SU-DHL-6 (cell line): ENCODE data around the gene PRRG4.
"Not testable (repeated sequence)": the region's sequence is repeated elsewhere in the genome, so short reads cannot be mapped to it uniquely, and the experiment has no call there.

Source experiments
- H2AFZ ChIP-seq: fragments of 200-600 bp; sonication (generic); 2 replicates; pipeline ENCODE4 v1.6.1; 2014; ENCODE audit warnings: low read depth, mild to moderate bottlenecking, moderate library complexity, mixed read lengths, antibody characterized with exemption, low read length; ENCODE audit not compliant: severe bottlenecking
- H3F3A ChIP-seq: fragments of 200-600 bp; shearing (Covaris generic); 2 replicates; pipeline ENCODE4 v1.6.0; 2016; ENCODE audit warnings: antibody characterized with exemption, mild to moderate bottlenecking; ENCODE audit not compliant: insufficient read depth
- H3K27ac ChIP-seq: fragments of 200-600 bp; sonication (generic); 2 replicates; pipeline ENCODE4 v1.5.1; 2016; ENCODE audit warnings: low read depth, mild to moderate bottlenecking, low read length, moderate library complexity, mixed read lengths
- H3K27me3 ChIP-seq: fragments of 200-600 bp; sonication (generic), shearing (Covaris generic); 2 replicates; pipeline ENCODE4 v1.6.0; 2014; ENCODE audit warnings: mild to moderate bottlenecking, low read length
- H3K36me3 ChIP-seq: fragments of 200-600 bp; sonication (generic); 2 replicates; pipeline ENCODE4 v1.6.1; 2014; ENCODE audit warnings: mild to moderate bottlenecking, low read length, mixed read lengths
- H3K4me2 ChIP-seq: fragments of 300-600, 200-600 bp; shearing (Covaris generic), sonication (generic); 2 replicates; pipeline ENCODE4 v1.6.0; 2014; ENCODE audit warnings: low read length, low read depth, mild to moderate bottlenecking; ENCODE audit not compliant: poor library complexity, severe bottlenecking
- H3K4me3 ChIP-seq: fragments of 200-600 bp; sonication (generic); 2 replicates; pipeline ENCODE4 v1.5.1; 2014; ENCODE audit warnings: antibody characterized with exemption, low read length, mild to moderate bottlenecking, mixed read lengths; ENCODE audit not compliant: insufficient read depth, poor library complexity, severe bottlenecking
- H3K79me2 ChIP-seq: fragments of 200-600 bp; sonication (generic); 2 replicates; pipeline ENCODE4 v1.6.1; 2014; ENCODE audit warnings: mild to moderate bottlenecking, low read length, moderate library complexity; ENCODE audit not compliant: insufficient read depth
- H3K9ac ChIP-seq: fragments of 200-600 bp; sonication (generic); 2 replicates; pipeline ENCODE4 v1.7.0; 2014; ENCODE audit warnings: mild to moderate bottlenecking, low read length
- H3K9me2 ChIP-seq: fragments of 200-600 bp; sonication (generic); replicated peaks from 2 replicates; pipeline ENCODE4 v1.6.1; 2014; ENCODE audit warnings: low read length; ENCODE audit not compliant: insufficient read depth
- H3K9me3 ChIP-seq: fragments of 200-600 bp; sonication (generic); 2 replicates; pipeline ENCODE4 v1.6.1; 2014; ENCODE audit warnings: low read length, mixed read lengths; ENCODE audit not compliant: insufficient read depth
- H4K20me1 ChIP-seq: fragments of 200-600 bp; sonication (generic); 2 replicates; pipeline ENCODE4 v1.6.1; 2014; ENCODE audit warnings: low read depth, mild to moderate bottlenecking, antibody characterized with exemption, low read length, moderate library complexity, mixed read lengths
- EZH2phosphoT487 ChIP-seq: fragments of 200-600 bp; sonication (generic), shearing (Covaris generic); conservative IDR thresholded peaks from 2 replicates; pipeline ENCODE4 v1.6.1; 2018; ENCODE audit warnings: mild to moderate bottlenecking, antibody characterized with exemption, low read length, moderate library complexity, mixed read lengths
- TF ChIP-seq, protein P1 (sequence below): fragments of 200-600 bp; sonication (generic); IDR thresholded peaks from one replicate; pipeline ENCODE4 v1.5.1; 2017; ENCODE audit warnings: antibody characterized with exemption, mild to moderate bottlenecking, low read length, moderate library complexity; ENCODE audit not compliant: insufficient read depth, poor library complexity, severe bottlenecking

PRRG4 gene

DNA sequence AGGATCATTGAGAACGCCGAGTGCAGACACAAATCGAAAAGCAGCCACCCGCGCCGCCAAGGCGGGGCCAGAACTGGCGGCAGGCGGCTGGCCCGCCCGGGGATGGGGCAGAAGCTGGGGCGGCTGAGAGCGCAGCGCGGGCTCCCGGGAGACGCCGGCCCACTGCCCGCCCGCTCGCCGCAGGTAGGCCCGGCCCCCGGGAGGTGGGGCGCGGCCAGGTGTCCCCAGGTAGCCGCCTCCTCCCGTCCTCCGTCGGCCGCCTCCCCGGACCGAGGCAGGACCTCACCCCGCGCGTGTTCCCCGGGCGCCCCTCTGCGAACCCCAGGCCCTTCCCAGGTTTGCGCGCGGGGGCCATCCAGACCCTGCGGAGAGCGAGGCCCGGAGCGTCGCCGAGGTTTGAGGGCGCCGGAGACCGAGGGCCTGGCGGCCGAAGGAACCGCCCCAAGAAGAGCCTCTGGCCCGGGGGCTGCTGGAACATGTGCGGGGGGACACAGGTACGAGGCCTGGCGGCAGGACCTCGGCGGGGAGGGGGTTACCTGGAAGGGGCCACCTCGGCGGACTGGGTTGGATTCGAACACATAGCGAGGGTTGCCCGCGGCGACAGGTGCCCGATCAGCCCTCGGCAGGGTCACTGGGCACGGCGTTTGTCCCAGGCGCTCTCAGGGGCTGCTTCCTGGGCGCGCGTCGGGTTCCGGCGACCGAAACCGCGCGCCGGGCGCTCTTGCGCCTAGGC is at the start of gene PRRG4:
Gene PRRG4, plus strand, starts transcription at position 248 of the 733 bp plus-strand sequence. CDS start 603 bp downstream, outside the sequence.
- Histone ChIP-seq H3K27ac (no peak within 1 kb of the TSS), H3K9me3 (no peaks in the 10 kb centered on the region), H2AFZ (no peak within 1 kb of the TSS), H3K4me3 (peak within 1 kb of the TSS; percentile 42), H3K27me3 (no peaks in the 10 kb centered on the region), H3K79me2 (no peaks in the 10 kb centered on the region), H3F3A (no peaks in the 10 kb centered on the region), H4K20me1 (no peaks in the 10 kb centered on the region), H3K9me2 (no peaks in the 10 kb centered on the region), H3K9ac (no peak within 1 kb of the TSS), H3K4me2 (peak within 1 kb of the TSS; percentile 52), H3K36me3 (no peaks in the 10 kb centered on the region)
- TF ChIP-seq, protein P1, sequence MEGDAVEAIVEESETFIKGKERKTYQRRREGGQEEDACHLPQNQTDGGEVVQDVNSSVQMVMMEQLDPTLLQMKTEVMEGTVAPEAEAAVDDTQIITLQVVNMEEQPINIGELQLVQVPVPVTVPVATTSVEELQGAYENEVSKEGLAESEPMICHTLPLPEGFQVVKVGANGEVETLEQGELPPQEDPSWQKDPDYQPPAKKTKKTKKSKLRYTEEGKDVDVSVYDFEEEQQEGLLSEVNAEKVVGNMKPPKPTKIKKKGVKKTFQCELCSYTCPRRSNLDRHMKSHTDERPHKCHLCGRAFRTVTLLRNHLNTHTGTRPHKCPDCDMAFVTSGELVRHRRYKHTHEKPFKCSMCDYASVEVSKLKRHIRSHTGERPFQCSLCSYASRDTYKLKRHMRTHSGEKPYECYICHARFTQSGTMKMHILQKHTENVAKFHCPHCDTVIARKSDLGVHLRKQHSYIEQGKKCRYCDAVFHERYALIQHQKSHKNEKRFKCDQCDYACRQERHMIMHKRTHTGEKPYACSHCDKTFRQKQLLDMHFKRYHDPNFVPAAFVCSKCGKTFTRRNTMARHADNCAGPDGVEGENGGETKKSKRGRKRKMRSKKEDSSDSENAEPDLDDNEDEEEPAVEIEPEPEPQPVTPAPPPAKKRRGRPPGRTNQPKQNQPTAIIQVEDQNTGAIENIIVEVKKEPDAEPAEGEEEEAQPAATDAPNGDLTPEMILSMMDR, result no peak

DNA sequence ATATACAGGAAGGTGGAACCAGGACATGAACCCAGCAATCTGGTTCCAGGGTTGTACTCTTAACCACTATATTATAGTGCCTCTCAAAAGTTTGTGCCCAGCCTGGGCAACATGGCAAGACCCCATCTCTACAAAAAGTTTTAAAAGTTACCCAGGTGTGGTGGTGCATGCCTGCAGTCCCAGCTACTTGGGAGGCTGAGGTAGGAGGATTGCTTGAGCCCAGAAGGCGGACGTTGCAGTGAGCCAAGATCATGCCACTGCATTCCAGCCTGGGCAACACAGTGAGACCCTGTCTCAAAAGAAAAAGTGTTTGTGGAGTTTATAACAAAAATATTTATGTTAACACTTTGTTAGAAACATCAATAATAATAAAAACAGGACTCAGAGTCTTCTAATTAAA is 48.9 kb upstream of the PRRG4 start:
- H2AFZ ChIP-seq, H3K9ac ChIP-seq, H3K9me3 ChIP-seq, H3K79me2 ChIP-seq, H3F3A ChIP-seq, H4K20me1 ChIP-seq, H3K4me2 ChIP-seq, H3K27me3 ChIP-seq, H3K27ac ChIP-seq, H3K36me3 ChIP-seq, H3K4me3 ChIP-seq, H3K9me2 ChIP-seq: not testable (repeated sequence)

DNA sequence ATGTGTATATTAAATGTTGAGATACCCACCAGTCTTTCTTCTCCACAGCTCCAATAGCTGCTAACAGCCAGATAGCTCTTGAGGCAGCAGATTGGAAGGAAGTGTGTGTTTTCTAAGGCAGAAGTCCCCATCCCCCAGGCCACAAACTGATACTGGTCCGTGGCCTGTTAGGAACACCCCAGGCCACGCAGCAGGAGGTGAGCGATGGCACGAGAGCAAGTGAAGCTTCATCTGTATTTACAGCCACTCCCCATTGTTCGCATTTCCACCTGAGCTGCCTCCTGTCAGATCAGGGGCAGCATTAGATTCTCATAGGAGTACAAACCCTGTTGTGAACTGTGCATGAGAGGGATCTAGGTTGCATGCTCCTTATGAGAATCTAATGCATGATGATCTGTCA is 48.0 kb upstream of the PRRG4 start:
- no peaks in the 10 kb centered on the region for H3K79me2 ChIP-seq
- no peaks in the 10 kb centered on the region for H4K20me1 ChIP-seq
- no peaks in the 10 kb centered on the region for H3K9me2 ChIP-seq
- no peaks in the 10 kb centered on the region for H3K27me3 ChIP-seq
- no peaks in the 10 kb centered on the region for H3K36me3 ChIP-seq
- H3F3A ChIP-seq, result no peaks in the 10 kb centered on the region
- TF ChIP-seq, protein P1, result no peak
- no peak for TF ChIP-seq EZH2phosphoT487
- no peak overlapping the region for H3K27ac ChIP-seq
- H3K9ac ChIP-seq, result no peak overlapping the region
- no peak overlapping the region for H2AFZ ChIP-seq
- H3K9me3 ChIP-seq, result no peaks in the 10 kb centered on the region
- no peak overlapping the region for H3K4me2 ChIP-seq
- no peak overlapping the region for H3K4me3 ChIP-seq

DNA sequence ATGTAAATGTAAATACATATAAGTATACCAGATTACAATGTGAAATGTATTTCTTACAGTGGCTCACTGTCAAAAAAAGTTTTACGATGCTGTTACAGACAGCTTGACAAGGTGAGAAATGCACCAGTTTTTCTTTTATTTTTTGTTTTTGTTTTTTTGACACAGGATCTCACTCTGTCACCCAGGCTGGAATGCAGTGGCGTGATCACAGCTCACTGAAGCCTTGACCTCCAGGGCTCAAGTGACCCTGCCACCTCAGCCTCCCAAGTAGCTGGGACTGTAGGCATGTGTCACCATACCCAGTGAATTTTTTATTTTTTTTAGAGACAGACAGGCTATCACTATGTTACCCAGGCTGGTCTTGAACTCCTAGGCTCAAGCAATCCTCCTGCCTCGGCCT is 44.5 kb upstream of the PRRG4 start:
- no peak overlapping the region for H3K4me2 ChIP-seq
- no peak overlapping the region for H3K4me3 ChIP-seq
- no peaks in the 10 kb centered on the region for H3K79me2 ChIP-seq
- H4K20me1 ChIP-seq, result no peaks in the 10 kb centered on the region
- H3K9me3 ChIP-seq, result no peaks in the 10 kb centered on the region
- no peak overlapping the region for H3K9ac ChIP-seq
- H2AFZ ChIP-seq, result no peak overlapping the region
- no peak overlapping the region for H3K27ac ChIP-seq
- no peaks in the 10 kb centered on the region for H3K27me3 ChIP-seq
- TF ChIP-seq, protein P1, result no peak
- no peak for TF ChIP-seq EZH2phosphoT487
- H3K36me3 ChIP-seq, result no peaks in the 10 kb centered on the region
- no peaks in the 10 kb centered on the region for H3K9me2 ChIP-seq
- no peaks in the 10 kb centered on the region for H3F3A ChIP-seq
